Mucosa of rectum (tissue), 2 donors: ENCODE measurements around the gene UFC1.

ENCODE experiments used
- H3K27ac ChIP-seq, 2 donors: one replicate each; pipeline ENCODE4 v1.7.0; 2013; ENCODE audit warnings: inconsistent platforms in 2 of 2, low read depth in 2 of 2, low read length in 2 of 2
- H3K27me3 ChIP-seq, 2 donors: one replicate each; pipeline ENCODE4 v1.7.0; 2013; ENCODE audit warnings: low read length in 2 of 2; ENCODE audit not compliant: control insufficient read depth in 2 of 2, insufficient read depth in 2 of 2
- H3K36me3 ChIP-seq, 2 donors: one replicate each; pipeline ENCODE4 v1.7.0; 2013; ENCODE audit warnings: low read length in 2 of 2; ENCODE audit not compliant: control insufficient read depth in 2 of 2, insufficient read depth in 2 of 2
- H3K4me1 ChIP-seq, 2 donors: one replicate each; pipeline ENCODE4 v1.7.0; 2013; ENCODE audit warnings: low read length in 2 of 2, mild to moderate bottlenecking in 1 of 2; ENCODE audit not compliant: control insufficient read depth in 2 of 2, insufficient read depth in 2 of 2
- H3K4me3 ChIP-seq, 2 donors: one replicate each; pipeline ENCODE4 v1.7.0; 2013; ENCODE audit warnings: low read length in 2 of 2
- H3K9ac ChIP-seq, 2 donors: one replicate each; pipeline ENCODE4 v1.7.0; 2013; ENCODE audit warnings: low read length in 2 of 2, low read depth in 1 of 2, mild to moderate bottlenecking in 1 of 2
- H3K9me3 ChIP-seq, 2 donors: one replicate each; pipeline ENCODE4 v1.7.0; 2013; ENCODE audit warnings: low read length in 2 of 2; ENCODE audit not compliant: control insufficient read depth in 2 of 2
- donor health status: healthy.
- donor health status: Normal muscosa, but diverticular disease.

The UFC1 gene

GRCh38 chr1:161166669-161167548, 13.1 kb downstream of the UFC1 start:
- H3K9ac ChIP-seq = peak overlapping the region; percentile 77 to 78
- peak overlapping the region; percentile 95 to 96 for H3K4me3 ChIP-seq
- no peaks in the 10 kb centered on the region for H3K9me3 ChIP-seq
- peaks cover 14 to 20% of the 10 kb centered on the region in 2 donors for H3K4me1 ChIP-seq
- H3K27ac ChIP-seq = peak overlapping the region; percentile 51 to 93
- no peaks in the 10 kb centered on the region for H3K27me3 ChIP-seq
- peaks cover 20 to 25% of the 10 kb centered on the region in 2 donors for H3K36me3 ChIP-seq

- Histone ChIP-seq H3K9me3 (no peaks in the 10 kb centered on the region), H3K27ac (no peak overlapping the region), H3K36me3 (peaks cover 24 to 32% of the 10 kb centered on the region in 2 donors), H3K9ac (no peak overlapping the region), H3K4me1 (peaks cover 14 to 20% of the 10 kb centered on the region in 2 donors), H3K27me3 (no peaks in the 10 kb centered on the region), H3K4me3 (no peak overlapping the region)
Observed at GRCh38 chr1:161168906-161169305, 15.1 kb downstream of the UFC1 start.

GRCh38 chr1:161171191-161171590, 17.4 kb downstream of the UFC1 start:
- Histone ChIP-seq H3K27me3 (no peaks in the 10 kb centered on the region), H3K9me3 (no peaks in the 10 kb centered on the region), H3K4me3 (no peak overlapping the region), H3K4me1 (peaks cover 10 to 13% of the 10 kb centered on the region in 2 donors), H3K36me3 (peaks cover 24 to 39% of the 10 kb centered on the region in 2 donors), H3K9ac (no peak overlapping the region), H3K27ac (no peak overlapping the region)

- Histone ChIP-seq H3K4me3 (no peak overlapping the region), H3K4me1 (peaks cover 13 to 15% of the 10 kb centered on the region in 2 donors), H3K9me3 (no peaks in the 10 kb centered on the region), H3K27ac (no peak overlapping the region), H3K36me3 (peaks cover 24 to 39% of the 10 kb centered on the region in 2 donors), H3K27me3 (no peaks in the 10 kb centered on the region), H3K9ac (no peak overlapping the region)
Observed at GRCh38 chr1:161171696-161172095, 17.9 kb downstream of the UFC1 start.

GRCh38 chr1:161172349-161172748, 18.6 kb downstream of the UFC1 start:
- H3K27me3 ChIP-seq = no peaks in the 10 kb centered on the region
- no peak overlapping the region for H3K9ac ChIP-seq
- no peak overlapping the region for H3K27ac ChIP-seq
- H3K4me1 ChIP-seq = peaks cover 8 to 10% of the 10 kb centered on the region in 2 donors
- no peak overlapping the region for H3K4me3 ChIP-seq
- peaks cover 24 to 39% of the 10 kb centered on the region in 2 donors for H3K36me3 ChIP-seq
- no peaks in the 10 kb centered on the region for H3K9me3 ChIP-seq

- H3K9me3 ChIP-seq = no peaks in the 10 kb centered on the region
- no peak overlapping the region for H3K4me3 ChIP-seq
- no peaks in the 10 kb centered on the region for H3K27me3 ChIP-seq
- no peak overlapping the region for H3K9ac ChIP-seq
- peaks cover 24 to 39% of the 10 kb centered on the region in 2 donors for H3K36me3 ChIP-seq
- H3K4me1 ChIP-seq = peaks cover 10 to 13% of the 10 kb centered on the region in 2 donors
- no peak overlapping the region for H3K27ac ChIP-seq
Observed at GRCh38 chr1:161172776-161173376, 19.1 kb downstream of the UFC1 start.

- Histone ChIP-seq H3K4me1 (peaks cover 10 to 13% of the 10 kb centered on the region in 2 donors), H3K27me3 (no peaks in the 10 kb centered on the region), H3K9ac (no peak overlapping the region), H3K9me3 (no peaks in the 10 kb centered on the region), H3K4me3 (no peak overlapping the region), H3K36me3 (peaks cover 24 to 39% of the 10 kb centered on the region in 2 donors), H3K27ac (no peak overlapping the region)
Observed at GRCh38 chr1:161173711-161174110, 19.9 kb downstream of the UFC1 start.

- H3K36me3 ChIP-seq = peaks cover 24 to 39% of the 10 kb centered on the region in 2 donors
- peak overlapping the region in 1 of 2 donors; percentile 91 for H3K27ac ChIP-seq
- H3K9ac ChIP-seq = no peak overlapping the region
- H3K4me3 ChIP-seq = no peak overlapping the region
- peaks cover 10 to 13% of the 10 kb centered on the region in 2 donors for H3K4me1 ChIP-seq
- H3K9me3 ChIP-seq = no peaks in the 10 kb centered on the region
- no peaks in the 10 kb centered on the region for H3K27me3 ChIP-seq
Observed at GRCh38 chr1:161174911-161175310, 21.1 kb downstream of the UFC1 start.

- H3K9me3 ChIP-seq = no peaks in the 10 kb centered on the region
- peaks cover 18 to 33% of the 10 kb centered on the region in 2 donors for H3K36me3 ChIP-seq
- H3K9ac ChIP-seq = peak overlapping the region; percentile 94
- peak overlapping the region; percentile 80 to 91 for H3K27ac ChIP-seq
- H3K4me3 ChIP-seq = peak overlapping the region in 1 of 2 donors; percentile 98
- peaks cover 10 to 13% of the 10 kb centered on the region in 2 donors for H3K4me1 ChIP-seq
- H3K27me3 ChIP-seq = no peaks in the 10 kb centered on the region
Observed at GRCh38 chr1:161175771-161176453, 22.1 kb downstream of the UFC1 start.
